Left colon (tissue), 2 donors: ENCODE data around the gene RGL3. TPM values are rescaled to one million over a fixed set of nuclear protein-coding genes. Genes with fewer than 3 reads are reported as not detected.
A peak's percentile ranks its signal among the peaks of the same experiment; 100 is the strongest.
"Not testable (repeated sequence)": the region's sequence is repeated elsewhere in the genome, so short reads cannot be mapped to it uniquely, and the experiment has no call there.

Source experiments
- ATAC-seq: fragments of 200-7000 bp; cut with Tn5 transposase; one replicate; pipeline ENCODE4 v1.9.1; 2020; ENCODE audit warnings: mild to moderate bottlenecking, moderate library complexity
- DNase-seq, 2 donors: peaks; one replicate each; pipeline ENCODE4 v3.0.0-alpha.2; 2020
- intact Hi-C, 2 donors: fragments of 100-400 bp; cut with DNase I in 1 of 2; cut with micrococcal nuclease in 1 of 2; formaldehyde crosslinking; loops; one replicate each; pipeline versions ENCODE4 v1.11.2 to v1.14.0; 2022; cut with DNase I, micrococcal nuclease
- total RNA-seq, 2 donors: library from RNA; stranded (reverse); fragmentation: NEBNext Ultra II Directional; extraction: Animal tissue kit (Norgen Biotek cat#: 25700); gene quantifications; one replicate each; pipeline ENCODE4 v1.2.1, GENCODE V29; 2021
- donor health status: DM: no; HTN: no; CAD: no.
- donor health status: DM: yes; HTN: yes; CAD: no.

Gene RGL3
- total RNA-seq, 2 donors from 2014 or later: 21.1 to 23.9 TPM

DNA sequence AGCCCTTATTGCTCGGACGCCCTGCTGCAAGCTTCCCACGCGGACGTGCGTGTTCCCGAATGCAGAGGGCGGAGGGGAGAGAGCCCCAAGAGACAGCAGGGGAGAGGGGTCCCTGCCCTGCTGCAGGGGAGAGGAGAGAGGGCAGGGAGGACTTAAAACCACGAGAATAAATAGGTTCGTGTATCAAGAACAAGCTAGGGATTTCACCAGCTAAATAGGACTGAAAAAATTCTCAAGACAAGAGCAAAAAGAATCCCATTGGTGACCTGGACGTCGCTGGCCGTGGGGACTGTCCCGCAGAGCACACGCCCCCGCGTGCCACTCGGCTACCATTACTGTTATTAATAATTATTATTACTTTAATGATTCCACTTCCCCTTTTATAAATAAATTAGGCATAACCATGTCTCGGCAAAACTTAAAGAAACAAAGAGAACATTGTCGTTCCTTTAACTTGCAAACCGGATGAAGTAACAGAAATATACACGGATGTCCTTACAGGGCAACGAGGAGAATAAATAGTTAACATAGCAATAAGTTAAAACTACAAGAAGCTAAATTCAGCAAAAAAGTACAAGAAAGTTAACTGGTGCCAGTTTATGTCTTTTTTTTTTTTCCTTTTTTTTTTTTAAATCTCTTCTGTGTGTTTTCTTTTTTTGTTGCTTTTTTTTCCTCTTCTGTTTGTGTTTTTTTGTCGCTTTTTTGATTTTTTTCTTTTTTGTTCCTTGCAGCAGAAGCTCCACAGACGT is 32.9 kb upstream of the RGL3 start:
- intact Hi-C loops: no loop called here
- ATAC-seq (no peak), DNase-seq (no peak)

DNA sequence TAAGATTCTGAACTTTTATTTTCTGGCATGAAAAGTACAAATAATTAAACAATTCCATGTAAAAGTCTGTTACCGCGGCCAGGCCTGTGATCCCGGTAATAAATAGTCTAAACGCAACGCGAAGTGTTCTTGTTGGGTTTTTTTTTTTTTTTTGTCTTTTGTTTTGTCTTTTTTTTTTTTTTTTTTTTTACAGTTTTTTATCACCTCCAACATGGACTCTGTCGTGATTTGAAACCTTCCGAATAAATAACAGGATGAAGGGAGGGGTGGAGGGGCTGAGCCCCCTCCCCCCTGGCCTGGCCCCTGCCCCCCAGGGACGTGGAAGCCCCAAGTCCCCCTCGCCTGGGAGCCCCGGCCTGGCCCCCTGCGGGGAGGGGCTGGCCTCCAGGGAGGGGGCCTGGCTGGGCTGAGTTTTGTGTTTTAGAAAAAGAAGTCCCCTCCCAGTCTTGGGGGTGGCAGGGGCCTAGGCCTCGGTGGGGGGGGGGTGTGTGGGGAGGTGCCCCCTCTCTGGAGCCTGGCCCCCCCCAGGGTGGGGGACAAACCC is 32.3 kb upstream of the RGL3 start:
- no peak for ATAC-seq
- DNase-seq: no peak
- intact Hi-C loops: no loop called here

DNA sequence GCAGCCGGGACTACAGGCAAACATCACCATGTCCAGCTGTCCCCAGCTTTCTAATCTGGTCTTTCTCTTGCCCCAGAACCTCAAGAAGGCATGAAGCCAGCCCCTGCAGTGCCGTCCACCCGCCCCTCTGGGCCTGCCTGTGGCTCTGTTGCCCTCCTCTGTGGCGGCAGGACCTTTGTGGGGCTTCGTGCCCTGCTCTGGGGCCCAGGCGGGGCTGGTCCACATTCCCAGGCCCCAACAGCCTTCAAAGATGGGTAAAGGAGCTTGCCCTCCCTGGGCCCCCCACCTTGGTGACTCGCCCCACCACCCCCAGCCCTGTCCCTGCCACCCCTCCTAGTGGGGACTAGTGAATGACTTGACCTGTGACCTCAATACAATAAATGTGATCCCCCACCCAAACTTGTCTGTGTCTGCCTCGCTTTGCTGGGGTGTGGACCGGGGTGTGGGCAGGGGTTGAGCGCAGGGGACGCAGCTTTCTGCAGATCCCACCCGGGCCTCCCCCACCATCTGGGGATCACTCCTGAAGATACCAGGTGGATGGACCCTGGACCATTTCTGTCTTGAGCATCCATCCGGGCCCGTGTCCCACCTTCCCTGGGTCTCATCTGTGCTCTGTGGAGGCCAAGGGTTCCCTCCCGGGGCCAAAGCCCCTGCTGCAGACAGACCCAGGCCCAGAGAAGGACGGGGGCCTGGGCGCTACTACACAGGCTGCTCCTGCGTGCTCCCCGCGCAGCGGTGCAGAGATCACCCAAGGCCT is 31.6 kb upstream of the RGL3 start:
- intact Hi-C loops: no loop called here
- DNase-seq (no peak), ATAC-seq (no peak)

GRCh38 chr19:11448923-11449554 is 29.9 kb upstream of the RGL3 start:
- DNase-seq (no peak), ATAC-seq (no peak)
- intact Hi-C loops: loop anchor here (10.0 kb wide), 1 partner anchor 154 kb away; the partner anchor contains the start of gene TSPAN16 (in 2 of the 2)

- no peak for DNase-seq
- ATAC-seq: no peak
- intact Hi-C loops: loop anchor here (10.0 kb wide), 1 partner anchor 154 kb away; the partner anchor contains the start of gene TSPAN16 (in 2 of the 2)
Observed at GRCh38 chr19:11448410-11448809, 29.3 kb upstream of the RGL3 start.

GRCh38 chr19:11447347-11448262 is 28.5 kb upstream of the RGL3 start:
- DNase-seq (no peak), ATAC-seq (no peak)
- intact Hi-C loops: loop anchor here (10.0 kb wide), 1 partner anchor 153 kb away; the partner anchor contains the start of gene TSPAN16 (in 2 of the 2)

DNA sequence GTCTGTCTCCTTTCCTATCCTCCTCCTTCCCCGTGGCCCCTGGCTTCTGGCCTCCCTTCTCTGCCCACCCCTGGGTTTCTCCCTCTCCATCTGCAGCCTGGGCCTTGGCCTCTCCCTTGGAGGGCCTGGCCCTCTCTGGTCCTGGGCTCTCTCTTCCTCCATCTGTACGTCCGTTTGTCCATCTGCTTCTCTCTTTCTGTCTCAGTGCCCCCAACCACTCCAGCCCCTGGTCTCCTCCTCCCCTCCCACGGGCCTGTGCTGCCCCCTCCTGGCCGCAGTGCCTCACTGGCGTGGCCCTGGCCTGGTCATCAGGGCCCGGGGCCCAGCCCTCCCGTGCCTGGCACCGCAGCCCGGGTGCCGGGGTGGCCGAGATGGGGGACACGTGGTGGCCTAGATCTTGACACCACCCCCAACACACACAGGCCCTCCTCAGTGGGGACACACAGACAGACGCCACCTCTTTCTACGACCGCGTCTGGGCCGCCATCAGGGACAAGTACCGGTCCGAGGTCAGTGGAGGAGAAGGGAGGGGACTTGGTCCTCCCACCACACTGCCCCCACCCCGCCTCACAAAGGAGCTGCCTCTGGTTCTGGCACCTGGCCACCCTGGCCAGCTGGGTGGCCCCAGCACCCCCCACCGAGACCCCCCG is 27.7 kb upstream of the RGL3 start:
- peak; percentile 73 for ATAC-seq

DNA sequence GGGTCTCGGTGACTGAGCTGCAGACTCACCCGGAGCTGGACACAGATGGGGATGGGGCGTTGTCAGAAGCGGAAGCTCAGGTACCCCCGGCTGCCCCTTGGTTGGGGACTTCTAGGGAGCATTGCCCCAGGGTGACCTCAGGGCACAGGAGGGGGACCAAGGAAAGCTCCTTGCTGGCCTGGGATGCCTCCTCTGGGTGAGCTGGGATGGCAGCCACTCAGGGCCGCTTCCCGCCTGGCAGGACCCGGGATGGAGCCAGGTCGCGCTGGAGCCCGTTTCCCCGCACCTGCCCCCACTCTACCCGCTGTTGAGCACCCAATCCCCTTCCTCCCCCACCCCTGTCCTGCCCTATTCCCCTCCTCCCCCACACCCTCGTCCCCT is 27.1 kb upstream of the RGL3 start:
- intact Hi-C loops: loop anchor here (10.0 kb wide), 1 partner anchor 151 kb away; the partner anchor contains the start of gene TSPAN16 (in 2 of the 2)
- ATAC-seq (peak; percentile 9), DNase-seq (no peak)

More for the DNA sequence above, 27.7 kb upstream of the RGL3 start:
- peak in 1 of 2 donors; percentile 54 for DNase-seq
- intact Hi-C loops: loop anchor here (10.0 kb wide), 1 partner anchor 152 kb away; the partner anchor contains the start of gene TSPAN16 (in 2 of the 2)

DNA sequence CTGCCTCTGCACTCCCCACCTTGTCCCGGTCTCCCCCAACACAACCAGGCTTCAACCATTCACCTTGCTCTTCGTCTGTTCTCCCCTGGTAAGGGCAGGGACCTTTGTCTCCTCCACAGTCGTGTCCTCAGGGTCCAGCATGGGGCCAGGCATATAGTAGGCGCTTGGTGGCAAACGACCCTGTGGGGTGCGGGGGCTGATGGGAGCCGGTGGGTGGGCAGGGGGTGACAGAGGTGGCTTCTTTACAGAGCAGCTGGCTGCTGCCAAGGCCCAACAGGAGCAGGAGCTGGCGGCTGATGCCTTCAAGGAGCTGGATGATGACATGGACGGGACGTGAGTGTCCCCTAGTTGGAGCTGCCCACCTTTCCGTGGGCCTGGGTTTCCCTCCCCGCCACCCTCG is 26.0 kb upstream of the RGL3 start:
- ATAC-seq (no peak), DNase-seq (no peak)
- intact Hi-C loops: loop anchor here (10.0 kb wide), 1 partner anchor 150 kb away; the partner anchor contains the start of gene TSPAN16 (in 2 of the 2)

DNA sequence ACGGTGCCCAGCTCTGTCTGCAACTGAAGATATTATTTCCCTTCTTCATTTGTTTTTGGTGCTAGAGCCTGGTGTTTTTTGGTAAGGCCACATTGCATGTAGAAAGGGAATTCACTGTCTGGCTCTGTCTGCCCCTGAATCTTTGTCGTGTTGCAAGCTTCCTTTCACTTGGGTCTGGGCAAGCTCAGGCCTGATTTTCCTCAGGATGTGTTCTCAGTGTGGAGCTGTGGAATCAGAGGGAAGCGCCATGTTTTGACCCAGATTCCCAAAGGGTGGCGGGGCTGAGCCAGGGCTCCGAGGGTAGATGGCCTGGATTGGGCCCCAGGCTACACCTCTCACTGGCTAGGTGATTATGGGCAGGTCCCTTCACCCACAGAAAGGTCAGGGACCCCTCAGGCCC is 24.9 kb upstream of the RGL3 start:
- intact Hi-C loops: loop anchor here (10.0 kb wide), 1 partner anchor 149 kb away; the partner anchor contains the start of gene TSPAN16 (in 2 of the 2)
- no peak for DNase-seq
- no peak for ATAC-seq

DNA sequence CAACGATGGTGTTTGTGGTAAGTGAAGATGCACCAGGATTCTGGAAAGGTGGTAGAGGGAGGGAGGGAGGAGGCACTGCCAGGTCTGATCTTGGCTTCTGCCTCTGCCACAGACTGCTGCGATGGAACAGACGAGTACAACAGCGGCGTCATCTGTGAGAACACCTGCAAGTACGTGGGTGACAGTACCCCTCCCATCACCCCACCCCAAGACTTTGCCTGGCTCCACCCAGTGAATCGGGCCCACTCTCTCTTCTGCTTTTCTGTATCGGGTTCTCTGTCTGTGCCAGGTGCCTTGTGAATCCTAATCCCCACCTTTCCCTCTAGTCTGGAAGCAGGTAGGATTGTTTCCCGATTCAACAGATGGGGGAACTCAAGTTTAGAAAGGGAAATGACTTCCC is 18.8 kb upstream of the RGL3 start:
- ATAC-seq (no peak), DNase-seq (no peak)
- intact Hi-C loops: no loop called here

DNA sequence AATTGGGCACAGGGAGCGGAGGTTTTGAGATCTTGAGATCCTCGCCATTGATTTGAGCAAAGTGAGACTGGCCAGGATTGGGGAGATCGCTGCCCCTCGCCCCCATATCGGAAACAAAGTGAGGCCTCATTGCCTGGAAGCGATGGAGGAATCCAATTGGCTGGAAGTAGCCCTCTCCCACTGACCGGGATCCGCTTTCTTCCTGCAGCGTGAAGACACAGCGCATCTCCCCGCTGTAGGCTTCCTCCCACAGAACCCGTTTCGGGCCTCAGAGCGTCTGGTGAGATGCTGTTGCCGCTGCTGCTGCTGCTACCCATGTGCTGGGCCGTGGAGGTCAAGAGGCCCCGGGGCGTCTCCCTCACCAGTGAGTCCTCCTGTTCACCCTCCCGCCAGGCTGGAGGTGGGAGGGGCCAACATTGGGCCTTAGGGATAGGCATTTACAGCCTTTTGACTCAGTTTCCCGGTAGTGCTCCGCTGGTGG is 16.8 kb upstream of the RGL3 start:
- intact Hi-C loops: no loop called here
- peak; percentile 46 to 55 for DNase-seq
- ATAC-seq: peak; percentile 13

GRCh38 chr19:11435057-11435832 is 16.1 kb upstream of the RGL3 start, which contains the start of the genes ODAD3 and PRKCSH:
Gene ODAD3 (minus strand): TSS chr19:11435121. CDS start chr19:11435016, 105 bp downstream.
Gene PRKCSH (plus strand): TSS chr19:11435635. CDS start chr19:11436118, 483 bp downstream.
- intact Hi-C loops: no loop called here
- peak; percentile 93 for ATAC-seq
- DNase-seq: peak; percentile 98 to 99

- no peak for DNase-seq
- peak; percentile 1 for ATAC-seq
- intact Hi-C loops: no loop called here
Observed at GRCh38 chr19:11434703-11435056, 15.6 kb upstream of the RGL3 start.

GRCh38 chr19:11433526-11433925 is 14.4 kb upstream of the RGL3 start:
- ATAC-seq, DNase-seq, intact Hi-C loops: not testable (repeated sequence)

GRCh38 chr19:11426656-11427055 is 7.5 kb upstream of the RGL3 start:
- ATAC-seq: no peak
- intact Hi-C loops: no loop called here

More at GRCh38 chr19:11426656-11427055, 7.5 kb upstream of the RGL3 start:
- no peak for DNase-seq
